ENCODE measurements around the gene SIRT2. TPM values are rescaled to one million over a fixed set of nuclear protein-coding genes. Genes with fewer than 3 reads are reported as not detected.
A peak's percentile ranks its signal among the peaks of the same experiment; 100 is the strongest.

SIRT2 gene
- total RNA-seq, 6 donors from 2014 or later, result 45.2 to 93.2 (median 59.1) TPM

GRCh38 chr19:38928391-38929001 lies 29.1 kb upstream of the SIRT2 start:
- H3K27me3 ChIP-seq, result no peaks in the 10 kb centered on the region
- no peak for TF ChIP-seq CTCF (IDR thresholded peaks at IDR 0.05)
- no peak for TF ChIP-seq POLR2A (IDR thresholded peaks at IDR 0.05)
- no peak for TF ChIP-seq POLR2AphosphoS5 (IDR thresholded peaks at IDR 0.05)
- TF ChIP-seq EP300 (IDR thresholded peaks at IDR 0.05), result no peak
- ATAC-seq (ENCODE audit: low FRiP score in 2 of 2) (no peak), DNase-seq (no peak)
- peaks cover 16 to 39% (median 19%) of the 10 kb centered on the region in 4 donors for H3K4me1 ChIP-seq
- H3K4me3 ChIP-seq, result no peak overlapping the region
- peaks cover 3 to 33% (median 21%) of the 10 kb centered on the region in 4 donors for H3K36me3 ChIP-seq
- peak overlapping the region in 2 of 4 donors; percentile 28 to 89 for H3K27ac ChIP-seq
- WGBS, 2 donors, result 51 to 73% methylated on average over 4 of the region's 4 CpGs
- H3K9me3 ChIP-seq, result no peaks in the 10 kb centered on the region

- no peak overlapping the region for H3K4me3 ChIP-seq
- peaks cover 3 to 34% (median 20%) of the 10 kb centered on the region in 4 donors for H3K36me3 ChIP-seq
- no peak for TF ChIP-seq CTCF (IDR thresholded peaks at IDR 0.05)
- no peak for TF ChIP-seq EP300 (IDR thresholded peaks at IDR 0.05)
- no peak for TF ChIP-seq POLR2AphosphoS5 (IDR thresholded peaks at IDR 0.05)
- no peak for TF ChIP-seq POLR2A (IDR thresholded peaks at IDR 0.05)
- no peaks in the 10 kb centered on the region for H3K9me3 ChIP-seq
- H3K4me1 ChIP-seq, result peaks cover 0 to 11% (median 2%) of the 10 kb centered on the region in 4 donors
- no peak for ATAC-seq (ENCODE audit: low FRiP score in 2 of 2)
- H3K27ac ChIP-seq, result no peak overlapping the region
- H3K27me3 ChIP-seq, result no peaks in the 10 kb centered on the region
- DNase-seq, result no peak
- 88 to 95% methylated on average over 7 of the region's 7 CpGs for WGBS, 2 donors
These were observed 25.0 kb upstream of the SIRT2 start for GRCh38 chr19:38924388-38924787.

- DNase-seq, result no peak
- WGBS, 2 donors, result 93 to 96% methylated on average over 5 of the region's 5 CpGs
- no peaks in the 10 kb centered on the region for H3K4me1 ChIP-seq
- no peaks in the 10 kb centered on the region for H3K27me3 ChIP-seq
- H3K27ac ChIP-seq, result no peak overlapping the region
- TF ChIP-seq POLR2AphosphoS5 (IDR thresholded peaks at IDR 0.05) (no peak), EP300 (IDR thresholded peaks at IDR 0.05) (no peak), POLR2A (IDR thresholded peaks at IDR 0.05) (no peak), CTCF (IDR thresholded peaks at IDR 0.05) (no peak)
- H3K36me3 ChIP-seq, result peaks cover 3 to 38% (median 20%) of the 10 kb centered on the region in 4 donors
- no peak overlapping the region for H3K4me3 ChIP-seq
- H3K9me3 ChIP-seq, result no peaks in the 10 kb centered on the region
- no peak for ATAC-seq (ENCODE audit: low FRiP score in 2 of 2)
These were observed 23.1 kb upstream of the SIRT2 start for GRCh38 chr19:38922482-38922881.

GRCh38 chr19:38921420-38922274 lies 22.2 kb upstream of the SIRT2 start:
- H3K9me3 ChIP-seq, result no peaks in the 10 kb centered on the region
- H3K27me3 ChIP-seq, result no peaks in the 10 kb centered on the region
- ATAC-seq (ENCODE audit: low FRiP score in 2 of 2) (no peak), DNase-seq (peak in 1 of 2 donors; percentile 53)
- no peaks in the 10 kb centered on the region for H3K4me1 ChIP-seq
- no peak for TF ChIP-seq POLR2AphosphoS5 (IDR thresholded peaks at IDR 0.05)
- TF ChIP-seq CTCF (IDR thresholded peaks at IDR 0.05), result no peak
- no peak for TF ChIP-seq POLR2A (IDR thresholded peaks at IDR 0.05)
- no peak for TF ChIP-seq EP300 (IDR thresholded peaks at IDR 0.05)
- peaks cover 3 to 38% (median 20%) of the 10 kb centered on the region in 4 donors for H3K36me3 ChIP-seq
- WGBS, 2 donors, result 85 to 89% methylated on average over 8 to 15 of the region's 20 CpGs
- H3K27ac ChIP-seq, result no peak overlapping the region
- H3K4me3 ChIP-seq, result no peak overlapping the region
